ACC112 (cell line): Measurements from ENCODE around the gene MRTFB.
A peak's percentile ranks its signal among the peaks of the same experiment; 100 is the strongest.
"Not testable (repeated sequence)": the region's sequence is repeated elsewhere in the genome, so short reads cannot be mapped to it uniquely, and the experiment has no call there.

Experiments
- H2AFZ ChIP-seq: fragments of 200-600 bp; sonication (generic); one replicate; pipeline ENCODE4 v1.6.0; 2017; ENCODE audit warnings: antibody characterized with exemption, low read length; ENCODE audit not compliant: unreplicated experiment
- H3K27ac ChIP-seq: fragments of 200-600 bp; sonication (generic); 2 replicates; pipeline ENCODE4 v1.5.1; 2014; ENCODE audit warnings: low read depth, mild to moderate bottlenecking, antibody characterized with exemption, low read length, moderate library complexity
- H3K27me3 ChIP-seq: fragments of 200-600 bp; sonication (generic); 2 replicates; pipeline ENCODE4 v1.6.1; 2014; ENCODE audit warnings: mild to moderate bottlenecking, antibody characterized with exemption, low read length, moderate library complexity, mixed read lengths; ENCODE audit not compliant: insufficient read depth
- H3K36me3 ChIP-seq: fragments of 200-600 bp; sonication (generic); 2 replicates; pipeline ENCODE4 v1.6.1; 2016; ENCODE audit warnings: mild to moderate bottlenecking, antibody characterized with exemption, low read length, moderate library complexity, mixed read lengths; ENCODE audit not compliant: insufficient read depth
- H3K4me1 ChIP-seq: fragments of 200-600 bp; sonication (generic); one replicate; pipeline ENCODE4 v1.6.1; 2016; ENCODE audit warnings: low read length, mixed read lengths; ENCODE audit not compliant: insufficient read depth, unreplicated experiment, control insufficient read depth
- H3K4me3 ChIP-seq: fragments of 200-600 bp; sonication (generic); 2 replicates; pipeline ENCODE4 v1.5.1; 2014; ENCODE audit warnings: mild to moderate bottlenecking, low read depth, low read length
- H3K79me2 ChIP-seq: fragments of 200-600 bp; sonication (generic); one replicate; pipeline ENCODE4 v1.6.0; 2016; ENCODE audit warnings: low read length; ENCODE audit not compliant: control insufficient read depth, unreplicated experiment, insufficient read depth

The MRTFB gene

DNA sequence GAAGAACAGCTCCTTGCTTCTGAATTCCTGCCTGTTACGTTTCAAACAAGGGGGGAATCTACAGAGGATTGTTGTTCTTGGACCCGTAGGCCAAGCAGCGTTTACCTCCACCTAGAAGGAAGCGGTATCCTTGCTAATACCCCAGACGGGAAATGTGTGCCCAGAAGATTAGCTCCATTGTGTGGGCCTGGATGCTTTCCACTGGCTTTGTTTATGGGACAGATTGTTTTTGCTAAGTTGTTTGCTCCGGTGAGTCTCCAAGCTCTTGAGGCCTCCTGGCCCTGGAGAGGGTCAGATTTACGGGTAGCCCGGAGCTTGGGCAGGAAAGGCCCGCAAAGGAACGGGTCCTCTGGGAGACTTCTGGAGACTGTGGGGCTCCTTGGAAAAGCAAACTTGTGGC, 28.4 kb upstream of the MRTFB start:
- no peak overlapping the region for H3K4me3 ChIP-seq
- H2AFZ ChIP-seq = no peak overlapping the region
- peaks cover 10% of the 10 kb centered on the region; the same call in 1 of the 2 replicates for H3K27me3 ChIP-seq
- no peaks in the 10 kb centered on the region for H3K79me2 ChIP-seq
- H3K36me3 ChIP-seq = no peaks in the 10 kb centered on the region
- no peaks in the 10 kb centered on the region for H3K4me1 ChIP-seq
- H3K27ac ChIP-seq = no peak overlapping the region

DNA sequence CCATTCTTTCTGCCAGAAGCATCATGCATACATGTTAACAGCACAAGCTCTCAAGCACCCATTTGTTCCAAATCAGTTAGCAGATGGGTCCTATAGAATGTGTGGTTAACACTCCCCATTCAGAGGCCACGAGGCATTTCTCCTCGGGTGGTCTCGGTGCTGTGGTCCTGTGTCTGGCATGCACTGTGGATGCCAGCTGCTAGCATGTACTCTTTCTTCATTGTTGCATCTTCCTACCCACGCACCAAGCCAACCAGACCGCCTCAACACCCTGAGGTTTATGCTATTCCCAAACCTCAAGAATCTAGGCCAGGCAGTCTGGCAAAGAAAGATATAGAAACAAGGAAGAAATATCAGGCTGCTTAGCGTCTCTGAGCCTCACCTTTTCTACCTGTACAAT, 27.8 kb upstream of the MRTFB start:
- H3K4me1 ChIP-seq = no peaks in the 10 kb centered on the region
- peaks cover 10% of the 10 kb centered on the region; the same call in 1 of the 2 replicates for H3K27me3 ChIP-seq
- H3K79me2 ChIP-seq = no peaks in the 10 kb centered on the region
- no peak overlapping the region for H3K4me3 ChIP-seq
- no peaks in the 10 kb centered on the region for H3K36me3 ChIP-seq
- no peak overlapping the region for H2AFZ ChIP-seq
- no peak overlapping the region for H3K27ac ChIP-seq

DNA sequence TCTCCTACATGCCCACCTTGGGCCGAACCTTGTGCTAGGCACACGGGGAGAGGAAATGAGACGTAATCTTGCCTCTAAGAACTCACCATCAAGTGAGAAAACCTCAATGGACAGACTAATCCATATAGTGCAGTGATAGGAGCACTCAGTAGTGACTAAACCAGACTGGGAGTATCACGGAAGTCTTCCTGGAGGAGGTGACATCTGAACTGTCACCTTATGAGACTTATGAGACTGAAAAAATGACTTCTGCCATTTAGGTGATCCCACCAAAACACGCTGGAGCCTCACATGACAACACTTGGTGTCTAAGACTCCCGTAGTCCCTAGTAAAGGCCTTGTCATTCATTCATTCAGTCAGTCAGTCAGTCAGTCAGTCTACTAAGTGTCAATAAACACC, 27.3 kb upstream of the MRTFB start:
- Histone ChIP-seq H2AFZ (no peak overlapping the region), H3K36me3 (no peaks in the 10 kb centered on the region), H3K4me3 (no peak overlapping the region), H3K4me1 (no peaks in the 10 kb centered on the region), H3K27ac (no peak overlapping the region), H3K27me3 (peaks cover 10% of the 10 kb centered on the region; the same call in 1 of the 2 replicates), H3K79me2 (no peaks in the 10 kb centered on the region)

DNA sequence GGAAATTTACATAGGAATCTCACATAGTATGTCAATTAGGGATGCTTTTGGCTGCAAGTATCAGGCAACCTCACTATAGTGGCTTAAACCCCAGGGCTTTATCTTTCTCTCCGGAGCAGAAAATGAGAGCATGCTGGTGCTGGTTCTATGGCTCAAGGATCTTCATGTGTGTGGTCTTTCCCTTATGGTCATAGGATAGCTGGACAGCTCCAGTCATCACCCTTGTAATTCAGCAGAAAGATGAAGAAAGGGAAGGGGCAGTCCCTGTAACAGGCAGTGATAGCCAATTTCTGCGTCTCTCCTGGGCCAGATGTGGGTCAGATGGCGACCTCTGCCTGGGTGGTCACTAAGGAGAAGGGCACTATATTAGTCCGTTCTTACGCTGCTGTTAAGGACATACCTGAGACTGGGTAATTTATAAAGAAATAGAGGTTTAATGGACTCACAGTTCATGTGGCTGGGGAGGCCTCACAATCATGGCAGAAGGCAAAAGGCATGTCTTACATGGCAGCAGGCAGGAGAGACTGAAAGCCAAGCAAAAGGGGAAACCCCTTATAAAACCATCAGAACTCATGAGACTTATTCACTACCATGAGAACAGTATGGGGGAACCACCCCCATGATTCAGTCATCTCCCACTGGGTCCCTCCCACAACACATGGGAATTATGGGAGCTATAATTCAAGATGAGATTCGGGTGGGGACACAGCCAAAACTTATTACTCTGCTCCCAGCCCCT, 23.8 kb upstream of the MRTFB start:
- H3K79me2 ChIP-seq, H3K4me3 ChIP-seq, H2AFZ ChIP-seq, H3K27me3 ChIP-seq, H3K27ac ChIP-seq, H3K36me3 ChIP-seq, H3K4me1 ChIP-seq: not testable (repeated sequence)

DNA sequence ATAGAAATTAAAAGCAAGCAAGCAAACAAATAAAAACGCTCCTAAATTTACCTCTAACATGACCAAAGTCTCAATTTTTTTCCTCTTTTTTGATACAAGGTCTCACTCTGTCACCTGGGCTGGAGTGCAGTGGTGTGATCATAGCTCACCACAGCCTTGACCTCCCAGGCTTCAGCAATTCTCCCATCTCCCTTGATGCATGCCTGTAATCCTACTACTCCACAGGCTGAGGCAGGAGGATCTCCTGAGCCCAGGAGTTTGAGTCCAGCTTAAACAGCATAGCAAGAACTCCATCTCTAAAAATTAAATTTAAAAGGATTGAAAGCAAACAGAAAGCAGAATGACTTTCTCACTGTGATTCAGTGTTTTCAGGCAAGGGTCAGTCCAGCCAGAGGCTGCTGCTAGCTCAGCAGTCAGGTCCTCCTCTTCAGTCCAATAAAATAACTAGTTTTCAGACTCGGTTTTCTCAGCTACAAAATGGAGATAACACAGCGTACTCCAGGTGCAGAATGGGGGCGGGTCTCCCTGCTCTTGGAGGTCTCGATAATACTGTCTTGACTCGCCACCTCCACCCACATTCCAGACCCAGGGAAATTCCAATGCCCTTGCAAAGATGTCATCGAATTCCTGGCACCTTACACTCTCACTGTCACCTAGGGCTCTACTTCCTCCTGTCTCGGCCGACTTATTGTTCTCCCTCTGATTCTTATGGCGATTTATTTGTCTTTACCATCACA, 20.7 kb upstream of the MRTFB start:
- no peak overlapping the region for H2AFZ ChIP-seq
- H3K4me1 ChIP-seq = no peaks in the 10 kb centered on the region
- no peak overlapping the region for H3K27ac ChIP-seq
- peaks cover 6% of the 10 kb centered on the region; the same call in 1 of the 2 replicates for H3K27me3 ChIP-seq
- H3K36me3 ChIP-seq = no peaks in the 10 kb centered on the region
- H3K79me2 ChIP-seq = no peaks in the 10 kb centered on the region
- H3K4me3 ChIP-seq = no peak overlapping the region

DNA sequence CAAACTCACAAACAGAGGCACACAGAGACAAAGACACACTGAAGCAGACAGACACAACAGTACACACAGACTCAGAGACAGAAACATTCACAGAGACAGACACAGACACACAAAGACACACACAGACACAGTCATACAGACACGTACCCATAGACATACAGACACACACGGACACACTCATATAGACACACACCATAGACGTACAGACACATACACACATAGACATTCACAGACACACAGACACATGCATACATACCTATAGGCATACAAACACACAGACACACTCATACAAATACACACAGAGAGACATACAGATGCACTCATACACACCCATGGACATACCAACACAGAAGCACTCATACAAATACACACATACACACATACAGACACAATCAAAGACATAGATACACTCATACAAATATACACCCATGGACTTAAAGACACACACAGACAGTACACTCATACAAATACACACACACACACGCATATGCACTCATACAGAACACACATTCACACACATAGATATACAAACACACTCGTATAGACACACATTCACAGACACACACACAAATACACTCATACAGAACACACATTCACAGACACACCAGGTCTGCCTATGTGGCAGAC, 19.9 kb upstream of the MRTFB start:
- Histone ChIP-seq H3K27me3 (no peaks in the 10 kb centered on the region), H3K27ac (no peak overlapping the region), H3K79me2 (no peaks in the 10 kb centered on the region), H2AFZ (no peak overlapping the region), H3K36me3 (no peaks in the 10 kb centered on the region), H3K4me3 (no peak overlapping the region), H3K4me1 (no peaks in the 10 kb centered on the region)

DNA sequence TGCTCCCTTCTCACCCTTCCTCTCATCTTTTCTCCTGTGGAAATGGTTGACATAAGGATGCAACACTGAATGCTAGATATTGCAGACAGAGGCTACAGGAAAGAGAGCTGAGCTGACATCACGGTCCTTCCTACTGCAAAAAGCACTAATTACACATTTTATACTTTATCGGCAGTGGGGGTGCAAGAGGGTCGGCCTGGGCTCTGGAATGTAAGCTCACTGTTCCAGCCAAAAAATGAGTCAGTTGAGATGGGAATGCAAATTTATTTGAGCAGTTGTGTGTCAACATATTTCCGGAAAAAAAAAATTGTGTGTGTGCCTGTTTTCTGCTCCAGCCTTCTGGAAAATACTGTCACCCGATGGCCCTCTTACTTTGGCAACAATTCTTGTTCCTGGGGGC, 14.1 kb upstream of the MRTFB start:
- H3K79me2 ChIP-seq = no peaks in the 10 kb centered on the region
- no peak overlapping the region for H3K4me3 ChIP-seq
- no peak overlapping the region for H2AFZ ChIP-seq
- H3K4me1 ChIP-seq = no peaks in the 10 kb centered on the region
- no peaks in the 10 kb centered on the region for H3K27me3 ChIP-seq
- H3K27ac ChIP-seq = peak overlapping the region; percentile 33
- no peaks in the 10 kb centered on the region for H3K36me3 ChIP-seq

DNA sequence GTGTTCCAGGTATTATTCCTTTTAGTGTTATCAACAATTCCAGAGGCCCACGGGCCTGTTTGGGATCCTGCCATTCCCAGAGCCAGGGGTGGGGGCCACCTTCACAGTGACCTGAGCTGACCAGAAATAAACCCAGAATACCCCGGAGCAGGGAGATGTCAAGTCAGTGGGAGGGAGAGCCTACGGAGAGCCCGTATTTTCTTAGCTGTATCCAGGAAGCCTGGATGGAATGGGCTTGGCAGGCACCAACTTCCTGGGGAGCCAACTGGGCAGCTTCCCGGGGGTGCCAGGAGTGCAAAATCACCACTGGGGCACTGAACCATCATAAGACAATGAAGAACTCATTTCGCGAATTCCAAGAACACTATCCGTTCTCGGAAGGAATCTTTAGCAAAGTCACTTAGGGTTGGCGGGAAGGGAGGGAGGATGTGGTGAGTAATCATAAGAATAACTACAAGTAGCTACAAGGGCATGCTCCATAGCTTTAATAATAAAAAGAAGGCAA, 13.2 kb upstream of the MRTFB start:
- Histone ChIP-seq H2AFZ (no peak overlapping the region), H3K4me1 (no peaks in the 10 kb centered on the region), H3K36me3 (no peaks in the 10 kb centered on the region), H3K27ac (no peak overlapping the region), H3K27me3 (no peaks in the 10 kb centered on the region), H3K4me3 (no peak overlapping the region), H3K79me2 (no peaks in the 10 kb centered on the region)

DNA sequence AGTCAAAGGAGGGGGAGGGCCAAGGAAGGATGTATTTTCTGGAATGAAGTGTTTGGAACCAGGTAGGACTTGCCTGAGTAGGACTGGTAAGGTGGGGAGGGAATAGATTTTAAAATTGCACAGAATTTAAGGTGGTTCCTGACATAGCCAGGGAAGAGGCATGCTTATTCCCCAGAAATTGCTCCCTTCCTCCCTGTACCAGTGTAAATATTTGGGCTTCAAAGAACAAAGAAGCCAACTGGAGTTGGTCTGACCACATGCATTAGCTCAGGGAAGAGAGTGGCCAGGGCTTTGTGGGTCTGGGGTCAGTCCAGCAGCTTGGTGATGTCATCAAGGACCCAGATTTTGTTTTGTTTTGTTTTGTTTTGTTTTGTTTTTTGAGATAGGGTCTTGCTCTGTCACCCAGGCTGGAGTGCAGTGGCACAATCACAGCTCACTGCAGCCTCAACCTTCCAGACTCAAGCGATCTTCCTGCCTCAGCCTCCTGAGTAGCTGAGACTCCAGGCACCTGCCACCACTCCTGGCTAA, 9.3 kb upstream of the MRTFB start:
- Histone ChIP-seq H3K79me2 (no peaks in the 10 kb centered on the region), H2AFZ (no peak overlapping the region), H3K4me1 (no peaks in the 10 kb centered on the region), H3K36me3 (no peaks in the 10 kb centered on the region), H3K4me3 (no peak overlapping the region), H3K27me3 (no peaks in the 10 kb centered on the region), H3K27ac (no peak overlapping the region)

DNA sequence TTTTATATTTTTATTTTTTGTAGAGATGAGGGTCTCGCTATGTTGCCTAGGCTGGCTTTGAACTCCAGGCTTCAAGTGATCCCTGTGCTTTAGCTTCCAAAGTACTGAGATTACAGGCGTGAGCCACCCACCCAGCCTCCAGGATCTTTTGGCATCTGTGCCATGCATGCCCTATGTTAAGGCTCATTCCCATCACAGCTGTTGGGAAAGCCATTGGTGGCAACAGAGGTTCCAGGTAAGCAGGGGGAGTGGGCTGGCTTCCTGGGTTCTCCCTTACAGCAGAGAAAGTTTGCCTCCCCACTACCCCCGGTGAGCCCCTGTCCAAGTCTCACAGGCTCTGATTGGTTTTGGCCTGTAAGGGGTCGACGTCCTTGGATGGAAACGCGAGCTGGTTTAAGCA, 8.9 kb upstream of the MRTFB start:
- H3K27me3 ChIP-seq = no peaks in the 10 kb centered on the region
- no peak overlapping the region for H3K27ac ChIP-seq
- H2AFZ ChIP-seq = no peak overlapping the region
- H3K36me3 ChIP-seq = no peaks in the 10 kb centered on the region
- H3K4me3 ChIP-seq = no peak overlapping the region
- H3K79me2 ChIP-seq = no peaks in the 10 kb centered on the region
- H3K4me1 ChIP-seq = no peaks in the 10 kb centered on the region
